A549 (cell line): ENCODE measurements around the gene HBZ. TPM values are rescaled to one million over a fixed set of nuclear protein-coding genes. Genes with fewer than 3 reads are reported as not detected.

Experiments
- ATAC-seq, 2 experiments: fragments of 200-7000 bp in 1 of 2; fragments of >200 bp in 1 of 2; cut with Nextera tagmentation in 1 of 2; cut with Tn5 transposase in 1 of 2; 3 replicates each; pipeline versions ENCODE4 v1.8.0 to v1.9.1; 2018 to 2020; ENCODE audit warnings: mild to moderate bottlenecking in 1 of 2, moderate library complexity in 1 of 2
- CTCF ChIA-PET: fragments of 300-600 bp; sonication (Branson Sonifier 250); formaldehyde crosslinking; extraction: SDS; loops from one replicate; lab custom pipeline; 2021; ENCODE audit warnings: antibody characterized with exemption, inconsistent platforms; lab: Yijun Ruan, JAX
- POLR2A ChIA-PET: fragments of 350-600 bp; formaldehyde crosslinking; extraction: SDS; loops from one replicate; lab custom pipeline; 2021; ENCODE audit warnings: antibody characterized with exemption, inconsistent platforms; lab: Yijun Ruan, JAX
- DNase-seq, 2 experiments: peaks; one replicate each; pipeline versions ENCODE4 v3.0.0 to v3.0.0-alpha.2; 2011 to 2016; ENCODE audit warnings: low read depth in 1 of 2, low spot score in 1 of 2
- FAIRE-seq: peaks from 2 replicates; lab custom pipeline; 2011; peaks lifted over from hg19 to GRCh38; lab: Jason Lieb, UNC
- H3K27ac ChIP-seq, 2 experiments: fragments of >200 bp; sonication (Bioruptor Twin); formaldehyde crosslinking; 3 replicates each; pipeline ENCODE4 v1.5.1; 2016 to 2017
- H3K4me1 ChIP-seq: fragments of >200 bp; sonication (Bioruptor Twin); formaldehyde crosslinking; 3 replicates; pipeline ENCODE4 v1.6.1; 2016
- H3K4me2 ChIP-seq: fragments of >200 bp; sonication (Bioruptor Twin); formaldehyde crosslinking; 3 replicates; pipeline ENCODE4 v1.6.1; 2016
- H3K4me3 ChIP-seq: fragments of >200 bp; sonication (Bioruptor Twin); formaldehyde crosslinking; 3 replicates; pipeline ENCODE4 v1.5.1; 2016
- H3K9me3 ChIP-seq: fragments of >200 bp; sonication (Bioruptor Twin); formaldehyde crosslinking; 3 replicates; pipeline ENCODE4 v1.6.1; 2016
- CEBPB ChIP-seq, 2 experiments: fragments of >200 bp in 1 of 2; sonication (Bioruptor Twin) in 1 of 2; formaldehyde crosslinking in 1 of 2; IDR thresholded peaks; 2 replicates each; pipeline ENCODE4 v1.6.1; 2012 to 2016
- CHD4 ChIP-seq: fragments of 200-600 bp; sonication (generic); IDR thresholded peaks from 2 replicates; pipeline ENCODE4 v1.6.1; 2016; ENCODE audit warnings: antibody characterized with exemption, mild to moderate bottlenecking, borderline replicate concordance
- E2F6 ChIP-seq: IDR thresholded peaks from 2 replicates; pipeline ENCODE4 v1.6.1; 2012; ENCODE audit warnings: low read depth, borderline replicate concordance
- EHMT2 ChIP-seq: fragments of 200-600 bp; sonication (generic); IDR thresholded peaks from 2 replicates; pipeline ENCODE4 v1.6.1; 2016; ENCODE audit warnings: antibody characterized with exemption, low read depth, mild to moderate bottlenecking, moderate library complexity
- ESRRA ChIP-seq: fragments of 150-350 bp; IDR thresholded peaks from 2 replicates; pipeline ENCODE4 v1.6.1; 2014; ENCODE audit warnings: mild to moderate bottlenecking, low read length, borderline replicate concordance
- FOSB ChIP-seq: fragments of 250-450 bp; sonication (Bioruptor Pico); IDR thresholded peaks from 2 replicates; pipeline ENCODE4 v1.5.0; 2020; ENCODE audit warnings: mild to moderate bottlenecking, moderate library complexity
- FOSL2 ChIP-seq, 2 experiments: fragments of 450-650 bp in 1 of 2; fragments of >200 bp in 1 of 2; sonication (Bioruptor Twin) in 1 of 2; formaldehyde crosslinking; IDR thresholded peaks; 2 replicates each; pipeline versions ENCODE4 v1.5.0 to v1.6.1; 2016 to 2020; ENCODE audit warnings: mild to moderate bottlenecking in 1 of 2, moderate library complexity in 1 of 2
- GATA3 ChIP-seq: IDR thresholded peaks from 2 replicates; pipeline ENCODE4 v1.6.1; 2012; ENCODE audit warnings: borderline replicate concordance
- HOXA7 ChIP-seq: fragments of 250-450 bp; sonication (Bioruptor Pico); IDR thresholded peaks from 2 replicates; pipeline ENCODE4 v1.5.0; 2020; ENCODE audit warnings: mild to moderate bottlenecking, moderate library complexity
- HOXB13 ChIP-seq: fragments of 250-450 bp; sonication (Bioruptor Pico); IDR thresholded peaks from 2 replicates; pipeline ENCODE4 v1.5.0; 2020; ENCODE audit warnings: low read depth, mild to moderate bottlenecking, moderate library complexity
- HOXB5 ChIP-seq: fragments of 250-450 bp; sonication (Bioruptor Pico); IDR thresholded peaks from 2 replicates; pipeline ENCODE4 v1.5.0; 2020; ENCODE audit warnings: mild to moderate bottlenecking, moderate library complexity
- JUN ChIP-seq, 2 experiments: fragments of >200 bp; sonication (Bioruptor Twin); formaldehyde crosslinking; IDR thresholded peaks; 2 replicates in 1 of 2; 3 replicates in 1 of 2; pipeline ENCODE4 v1.6.1; 2016 to 2017
- JUNB ChIP-seq: fragments of >200 bp; sonication (Bioruptor Twin); formaldehyde crosslinking; IDR thresholded peaks from 2 replicates; pipeline ENCODE4 v1.6.1; 2016
- KDM1A ChIP-seq: fragments of 200-600 bp; sonication (generic); IDR thresholded peaks from 2 replicates; pipeline ENCODE4 v1.6.1; 2016; ENCODE audit warnings: low read depth, mild to moderate bottlenecking
- MAFK ChIP-seq: fragments of 450-650 bp; IDR thresholded peaks from 2 replicates; pipeline ENCODE4 v1.6.1; 2014; ENCODE audit not compliant: partially characterized antibody
- MAZ ChIP-seq: fragments of 150-350 bp; IDR thresholded peaks from 2 replicates; pipeline ENCODE4 v1.6.1; 2014; ENCODE audit warnings: antibody characterized with exemption, low read depth, low read length, borderline replicate concordance
- MYC ChIP-seq: IDR thresholded peaks from 2 replicates; pipeline ENCODE4 v1.6.1; 2012; ENCODE audit warnings: mild to moderate bottlenecking, inconsistent platforms, low read length, improper control_type of control experiment, borderline replicate concordance
- NPAS2 ChIP-seq: fragments of 250-450 bp; sonication (Bioruptor Pico); IDR thresholded peaks from 2 replicates; pipeline ENCODE4 v1.8.0; 2022; ENCODE audit warnings: mild to moderate bottlenecking, moderate library complexity, borderline replicate concordance
- NR3C1 ChIP-seq: fragments of >200 bp; sonication (Bioruptor Twin); formaldehyde crosslinking; IDR thresholded peaks from 3 replicates; pipeline ENCODE4 v1.6.1; 2017
- PBX3 ChIP-seq: IDR thresholded peaks from 2 replicates; pipeline ENCODE4 v1.6.1; 2012
- POLR2A ChIP-seq: IDR thresholded peaks from 2 replicates; pipeline ENCODE4 v1.6.1; 2012; ENCODE audit warnings: mild to moderate bottlenecking, low read length
- RARB ChIP-seq: fragments of 250-450 bp; sonication (Bioruptor Pico); IDR thresholded peaks from 2 replicates; pipeline ENCODE4 v1.8.0; 2021; ENCODE audit warnings: mild to moderate bottlenecking, moderate library complexity
- REST ChIP-seq: fragments of 200-600 bp; sonication (generic); IDR thresholded peaks from 2 replicates; pipeline ENCODE4 v1.6.1; 2016; ENCODE audit warnings: antibody characterized with exemption, mild to moderate bottlenecking, moderate library complexity
- RNF2 ChIP-seq: fragments of 200-600 bp; sonication (generic); IDR thresholded peaks from 2 replicates; pipeline ENCODE4 v1.6.1; 2016; ENCODE audit warnings: low read depth, mild to moderate bottlenecking, antibody characterized with exemption, moderate library complexity, borderline replicate concordance
- ZC3H11A ChIP-seq: fragments of 450-650 bp; IDR thresholded peaks from 2 replicates; pipeline ENCODE4 v1.6.1; 2014; ENCODE audit warnings: antibody characterized with exemption, mild to moderate bottlenecking
- ZFP36 ChIP-seq: fragments of 450-650 bp; IDR thresholded peaks from 2 replicates; pipeline ENCODE4 v1.6.1; 2014; ENCODE audit warnings: borderline replicate concordance; ENCODE audit not compliant: partially characterized antibody
- WGBS: methylation state at CpG from one replicate; pipeline ENCODE4 v1.1.6; 2017; ENCODE audit errors: missing lambda C conversion rate; 5-methylcytosine and 5-hydroxymethylcytosine counted together
- polyA plus RNA-seq, 4 experiments: library from polyadenylated mRNA; depleted of rRNA in 3 of 4; stranded (reverse); fragments of >200 nt; fragmentation: RNase III in 1 of 4; extraction: RNeasy Plus Mini Kit Qiagen cat#74134 plus additional on column Dnase treatment in 1 of 4; gene quantifications; 2 replicates in 3 of 4; 3 replicates in 1 of 4; pipeline ENCODE4 v1.2.3, GENCODE V29; 2011 to 2017
- TF ChIP-seq, protein P1 (sequence below): fragments of >200 bp; sonication (Bioruptor Twin); formaldehyde crosslinking; IDR thresholded peaks from 3 replicates; pipeline ENCODE4 v1.6.1; 2016
- TF ChIP-seq, protein P2 (sequence below): fragments of 250-450 bp; sonication (Bioruptor Pico); IDR thresholded peaks from 2 replicates; pipeline ENCODE4 v1.5.0; 2021; ENCODE audit warnings: mild to moderate bottlenecking, moderate library complexity, borderline replicate concordance
- TF ChIP-seq, protein P3 (sequence below): fragments of >200 bp; sonication (Bioruptor Twin); formaldehyde crosslinking; IDR thresholded peaks from 2 replicates; pipeline ENCODE4 v1.6.1; 2016

Gene HBZ
- polyA plus RNA-seq, 2 of the 4 experiments (the other 2 are of a cell fraction), result not detected

- TF ChIP-seq RARB, result no peak
- TF ChIP-seq POLR2A, result no peak
- TF ChIP-seq MYC, result no peak
- TF ChIP-seq ZC3H11A, result no peak
- TF ChIP-seq FOSL2 (IDR thresholded peaks at IDR 0.05), result no peak
- no peak for TF ChIP-seq FOSL2 (CRISPR knock-in tag; IDR thresholded peaks at IDR 0.05)
- no peak for TF ChIP-seq CEBPB (IDR thresholded peaks at IDR 0.05)
- TF ChIP-seq FOSB (CRISPR knock-in tag), result no peak
- TF ChIP-seq, protein P1, sequence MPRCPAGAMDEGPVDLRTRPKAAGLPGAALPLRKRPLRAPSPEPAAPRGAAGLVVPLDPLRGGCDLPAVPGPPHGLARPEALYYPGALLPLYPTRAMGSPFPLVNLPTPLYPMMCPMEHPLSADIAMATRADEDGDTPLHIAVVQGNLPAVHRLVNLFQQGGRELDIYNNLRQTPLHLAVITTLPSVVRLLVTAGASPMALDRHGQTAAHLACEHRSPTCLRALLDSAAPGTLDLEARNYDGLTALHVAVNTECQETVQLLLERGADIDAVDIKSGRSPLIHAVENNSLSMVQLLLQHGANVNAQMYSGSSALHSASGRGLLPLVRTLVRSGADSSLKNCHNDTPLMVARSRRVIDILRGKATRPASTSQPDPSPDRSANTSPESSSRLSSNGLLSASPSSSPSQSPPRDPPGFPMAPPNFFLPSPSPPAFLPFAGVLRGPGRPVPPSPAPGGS, result no peak
- TF ChIP-seq REST, result no peak
- no peak for TF ChIP-seq HOXA7 (CRISPR knock-in tag)
- TF ChIP-seq CHD4, result no peak
- no peak for TF ChIP-seq MAFK
- TF ChIP-seq KDM1A, result no peak
- H3K4me1 ChIP-seq, result peaks cover 29% of the 10 kb centered on the region
- DNase-seq (no peak), ATAC-seq (no peak), FAIRE-seq (no peak)
- CTCF ChIA-PET, result interaction anchor here (0.6 to 11.0 kb wide), 6 partner anchors 47 to 250 kb away, joined by 3 to 104 read pairs (median 4); partner anchors contain the start of gene HBQ1
- WGBS, result 95% methylated on average over 19 of the region's 21 CpGs
- H3K4me3 ChIP-seq, result no peak overlapping the region
- peak overlapping the region; percentile 86 to 90 for H3K27ac ChIP-seq
- H3K9me3 ChIP-seq, result no peaks in the 10 kb centered on the region
- POLR2A ChIA-PET, result no interaction called here
- no peak overlapping the region for H3K4me2 ChIP-seq
Measured at GRCh38 chr16:112153-112840, 40.1 kb upstream of the HBZ start.

- H3K9me3 ChIP-seq, result no peaks in the 10 kb centered on the region
- TF ChIP-seq, protein P2, sequence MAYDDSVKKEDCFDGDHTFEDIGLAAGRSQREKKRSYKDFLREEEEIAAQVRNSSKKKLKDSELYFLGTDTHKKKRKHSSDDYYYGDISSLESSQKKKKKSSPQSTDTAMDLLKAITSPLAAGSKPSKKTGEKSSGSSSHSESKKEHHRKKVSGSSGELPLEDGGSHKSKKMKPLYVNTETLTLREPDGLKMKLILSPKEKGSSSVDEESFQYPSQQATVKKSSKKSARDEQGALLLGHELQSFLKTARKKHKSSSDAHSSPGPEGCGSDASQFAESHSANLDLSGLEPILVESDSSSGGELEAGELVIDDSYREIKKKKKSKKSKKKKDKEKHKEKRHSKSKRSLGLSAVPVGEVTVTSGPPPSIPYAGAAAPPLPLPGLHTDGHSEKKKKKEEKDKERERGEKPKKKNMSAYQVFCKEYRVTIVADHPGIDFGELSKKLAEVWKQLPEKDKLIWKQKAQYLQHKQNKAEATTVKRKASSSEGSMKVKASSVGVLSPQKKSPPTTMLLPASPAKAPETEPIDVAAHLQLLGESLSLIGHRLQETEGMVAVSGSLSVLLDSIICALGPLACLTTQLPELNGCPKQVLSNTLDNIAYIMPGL, result no peak
- TF ChIP-seq HOXB5 (CRISPR knock-in tag), result no peak
- TF ChIP-seq NPAS2 (CRISPR knock-in tag), result no peak
- TF ChIP-seq POLR2A, result no peak
- no peak for TF ChIP-seq E2F6
- no peak for TF ChIP-seq JUNB
- TF ChIP-seq HOXB13, result no peak
- TF ChIP-seq ZFP36, result no peak
- TF ChIP-seq RNF2, result no peak
- TF ChIP-seq JUN (IDR thresholded peaks at IDR 0.05), result no peak
- TF ChIP-seq EHMT2, result no peak
- no peak for TF ChIP-seq MAZ
- no peak for TF ChIP-seq ESRRA
- no peak for TF ChIP-seq GATA3
- no peak for TF ChIP-seq CEBPB (IDR thresholded peaks at IDR 0.05)
- TF ChIP-seq PBX3, result no peak
- TF ChIP-seq, protein P3, sequence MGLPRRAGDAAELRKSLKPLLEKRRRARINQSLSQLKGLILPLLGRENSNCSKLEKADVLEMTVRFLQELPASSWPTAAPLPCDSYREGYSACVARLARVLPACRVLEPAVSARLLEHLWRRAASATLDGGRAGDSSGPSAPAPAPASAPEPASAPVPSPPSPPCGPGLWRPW, result no peak
- no peak for TF ChIP-seq NR3C1
- FAIRE-seq (no peak), DNase-seq (no peak), ATAC-seq (no peak)
- CTCF ChIA-PET, result no interaction called here
- peaks cover 32% of the 10 kb centered on the region for H3K4me1 ChIP-seq
- no peak overlapping the region for H3K4me3 ChIP-seq
- peak overlapping the region; percentile 59; the same call in 1 of the 3 replicates for H3K4me2 ChIP-seq
- POLR2A ChIA-PET, result no interaction called here
- WGBS, result 92% methylated on average over 2 of the region's 2 CpGs
- H3K27ac ChIP-seq, result peak overlapping the region; percentile 86 to 90
Measured at GRCh38 chr16:114327-114726, 38.1 kb upstream of the HBZ start.
